SK-N-SH treated with all-trans-retinoic acid at 6 μM for 48 hours (cell line): Measurements from ENCODE around the gene CXorf65.

Source experiments
- ATAC-seq: fragments of 200-7000 bp; cut with Tn5 transposase; 3 replicates; pipeline ENCODE4 v1.9.1; 2020; ENCODE audit warnings: mild to moderate bottlenecking, moderate library complexity
- ARNTL ChIP-seq: fragments of 450-650 bp; formaldehyde crosslinking; IDR thresholded peaks from 2 replicates; pipeline ENCODE4 v1.5.0; 2020; ENCODE audit warnings: low read depth, mild to moderate bottlenecking, moderate library complexity, borderline replicate concordance
- BACH2 ChIP-seq: fragments of 250-450 bp; sonication (Bioruptor Pico); IDR thresholded peaks from 2 replicates; pipeline ENCODE4 v1.9.0; 2021; ENCODE audit warnings: mild to moderate bottlenecking, borderline replicate concordance
- CSDC2 ChIP-seq: fragments of 250-450 bp; sonication (Bioruptor Pico); IDR thresholded peaks from 2 replicates; pipeline ENCODE4 v1.5.0; 2020; ENCODE audit warnings: mild to moderate bottlenecking, moderate library complexity
- GLIS3 ChIP-seq: fragments of 250-450 bp; sonication (Bioruptor Pico); IDR thresholded peaks from 2 replicates; pipeline ENCODE4 v1.5.0; 2020; ENCODE audit warnings: mild to moderate bottlenecking, moderate library complexity
- ISL1 ChIP-seq: fragments of 250-450 bp; sonication (Bioruptor Pico); IDR thresholded peaks from 2 replicates; pipeline ENCODE4 v2.1.2; 2022; ENCODE audit warnings: mild to moderate bottlenecking, moderate library complexity
- PPARA ChIP-seq: fragments of 250-450 bp; sonication (Bioruptor Pico); IDR thresholded peaks from 2 replicates; pipeline ENCODE4 v1.5.0; 2020; ENCODE audit warnings: mild to moderate bottlenecking, borderline replicate concordance
- RARB ChIP-seq: fragments of 250-450 bp; sonication (Bioruptor Pico); IDR thresholded peaks from 2 replicates; pipeline ENCODE4 v1.8.0; 2021; ENCODE audit warnings: mild to moderate bottlenecking, moderate library complexity
- SNAI2 ChIP-seq: fragments of 250-450 bp; sonication (Bioruptor Pico); IDR thresholded peaks from 2 replicates; pipeline ENCODE4 v1.5.0; 2020; ENCODE audit warnings: mild to moderate bottlenecking, moderate library complexity
- TCF4 ChIP-seq: fragments of 250-450 bp; sonication (Bioruptor Pico); IDR thresholded peaks from 2 replicates; pipeline ENCODE4 v1.8.0; 2021; ENCODE audit warnings: mild to moderate bottlenecking, moderate library complexity, borderline replicate concordance
- TOX ChIP-seq: fragments of 250-450 bp; sonication (Bioruptor Pico); IDR thresholded peaks from 2 replicates; pipeline ENCODE4 v1.8.0; 2021; ENCODE audit warnings: mild to moderate bottlenecking, moderate library complexity, borderline replicate concordance
- ZC3H10 ChIP-seq: fragments of 250-450 bp; sonication (Bioruptor Pico); IDR thresholded peaks from 2 replicates; pipeline ENCODE4 v1.5.1; 2021; ENCODE audit warnings: mild to moderate bottlenecking, moderate library complexity
- ZFP3 ChIP-seq: fragments of 250-450 bp; sonication (Bioruptor Pico); IDR thresholded peaks from 2 replicates; pipeline ENCODE4 v1.5.0; 2020; ENCODE audit warnings: mild to moderate bottlenecking, moderate library complexity
- ZFP30 ChIP-seq: fragments of 450-650 bp; formaldehyde crosslinking; IDR thresholded peaks from 2 replicates; pipeline ENCODE4 v1.5.0; 2022; ENCODE audit warnings: mild to moderate bottlenecking, moderate library complexity
- ZNF565 ChIP-seq: fragments of 450-650 bp; formaldehyde crosslinking; conservative IDR thresholded peaks from 2 replicates; pipeline ENCODE4 v1.5.0; 2020; ENCODE audit warnings: low read depth, mild to moderate bottlenecking, moderate library complexity
- ZNF8 ChIP-seq: fragments of 450-650 bp; formaldehyde crosslinking; IDR thresholded peaks from 2 replicates; pipeline ENCODE4 v1.5.0; 2020; ENCODE audit warnings: mild to moderate bottlenecking, moderate library complexity
- TF ChIP-seq, protein P1 (sequence below): fragments of 250-450 bp; sonication (Bioruptor Pico); IDR thresholded peaks from 2 replicates; pipeline ENCODE4 v1.5.1; 2021; ENCODE audit warnings: mild to moderate bottlenecking, moderate library complexity
- TF ChIP-seq, protein P2 (sequence below): fragments of 250-450 bp; sonication (Bioruptor Pico); IDR thresholded peaks from 2 replicates; pipeline ENCODE4 v1.5.1; 2020; ENCODE audit warnings: low read depth, mild to moderate bottlenecking, moderate library complexity
- TF ChIP-seq, protein P3 (sequence below): fragments of 250-450 bp; sonication (Bioruptor Pico); IDR thresholded peaks from 2 replicates; pipeline ENCODE4 v1.8.0; 2021; ENCODE audit warnings: low read depth, mild to moderate bottlenecking, moderate library complexity, borderline replicate concordance
- TF ChIP-seq, protein P4 (sequence below): fragments of 250-450 bp; sonication (Bioruptor Pico); IDR thresholded peaks from 2 replicates; pipeline ENCODE4 v1.5.0; 2020; ENCODE audit warnings: mild to moderate bottlenecking, moderate library complexity

CXorf65 gene

DNA sequence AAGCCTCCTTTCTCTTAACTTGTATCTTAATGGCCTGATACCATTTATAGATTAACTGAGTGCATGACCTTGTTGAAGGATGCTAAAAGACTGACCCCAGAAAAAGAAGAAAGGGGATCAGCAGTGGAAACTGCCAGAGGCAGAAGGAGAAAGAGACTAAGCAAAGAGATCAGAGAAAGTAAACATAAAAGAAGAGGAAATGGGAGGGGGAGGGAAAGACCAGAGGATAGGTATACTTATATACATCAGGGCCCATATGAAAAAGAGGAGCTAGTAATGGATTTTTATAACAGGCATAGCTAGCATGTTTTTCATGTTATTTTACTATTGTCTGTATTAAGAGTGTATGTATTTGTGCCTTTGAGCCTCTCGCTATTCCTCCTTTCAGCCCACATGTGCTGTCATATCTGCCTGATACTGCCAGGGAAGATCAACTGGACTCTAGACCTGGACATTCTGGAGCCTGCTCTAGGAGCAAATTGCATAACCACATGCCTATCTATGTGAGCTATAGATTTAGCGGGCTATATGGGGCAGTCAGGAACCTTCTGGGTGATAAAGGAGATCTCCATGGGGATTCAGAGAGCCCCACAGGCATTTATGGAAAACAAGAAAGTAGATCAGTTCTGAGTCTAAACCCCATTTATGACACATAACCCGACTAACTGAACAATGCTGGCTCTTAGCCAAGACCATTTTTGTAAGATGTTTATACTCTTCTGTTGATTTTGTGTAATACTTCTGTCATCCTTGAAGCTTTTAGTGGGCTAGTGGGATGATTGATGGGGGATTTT lies 25.0 kb downstream of the CXorf65 start:
- no peak for ATAC-seq
- no peak for TF ChIP-seq ISL1
- TF ChIP-seq, protein P1, sequence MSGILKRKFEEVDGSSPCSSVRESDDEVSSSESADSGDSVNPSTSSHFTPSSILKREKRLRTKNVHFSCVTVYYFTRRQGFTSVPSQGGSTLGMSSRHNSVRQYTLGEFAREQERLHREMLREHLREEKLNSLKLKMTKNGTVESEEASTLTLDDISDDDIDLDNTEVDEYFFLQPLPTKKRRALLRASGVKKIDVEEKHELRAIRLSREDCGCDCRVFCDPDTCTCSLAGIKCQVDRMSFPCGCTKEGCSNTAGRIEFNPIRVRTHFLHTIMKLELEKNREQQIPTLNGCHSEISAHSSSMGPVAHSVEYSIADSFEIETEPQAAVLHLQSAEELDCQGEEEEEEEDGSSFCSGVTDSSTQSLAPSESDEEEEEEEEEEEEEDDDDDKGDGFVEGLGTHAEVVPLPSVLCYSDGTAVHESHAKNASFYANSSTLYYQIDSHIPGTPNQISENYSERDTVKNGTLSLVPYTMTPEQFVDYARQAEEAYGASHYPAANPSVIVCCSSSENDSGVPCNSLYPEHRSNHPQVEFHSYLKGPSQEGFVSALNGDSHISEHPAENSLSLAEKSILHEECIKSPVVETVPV (CRISPR knock-in tag): no peak
- TF ChIP-seq ZNF8 (CRISPR knock-in tag): no peak
- TF ChIP-seq ZNF565 (CRISPR knock-in tag): no peak
- TF ChIP-seq CSDC2 (CRISPR knock-in tag): no peak
- no peak for TF ChIP-seq TOX (CRISPR knock-in tag)
- TF ChIP-seq, protein P2, sequence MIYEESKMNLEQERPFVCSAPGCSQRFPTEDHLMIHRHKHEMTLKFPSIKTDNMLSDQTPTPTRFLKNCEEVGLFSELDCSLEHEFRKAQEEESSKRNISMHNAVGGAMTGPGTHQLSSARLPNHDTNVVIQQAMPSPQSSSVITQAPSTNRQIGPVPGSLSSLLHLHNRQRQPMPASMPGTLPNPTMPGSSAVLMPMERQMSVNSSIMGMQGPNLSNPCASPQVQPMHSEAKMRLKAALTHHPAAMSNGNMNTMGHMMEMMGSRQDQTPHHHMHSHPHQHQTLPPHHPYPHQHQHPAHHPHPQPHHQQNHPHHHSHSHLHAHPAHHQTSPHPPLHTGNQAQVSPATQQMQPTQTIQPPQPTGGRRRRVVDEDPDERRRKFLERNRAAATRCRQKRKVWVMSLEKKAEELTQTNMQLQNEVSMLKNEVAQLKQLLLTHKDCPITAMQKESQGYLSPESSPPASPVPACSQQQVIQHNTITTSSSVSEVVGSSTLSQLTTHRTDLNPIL (CRISPR knock-in tag): no peak

DNA sequence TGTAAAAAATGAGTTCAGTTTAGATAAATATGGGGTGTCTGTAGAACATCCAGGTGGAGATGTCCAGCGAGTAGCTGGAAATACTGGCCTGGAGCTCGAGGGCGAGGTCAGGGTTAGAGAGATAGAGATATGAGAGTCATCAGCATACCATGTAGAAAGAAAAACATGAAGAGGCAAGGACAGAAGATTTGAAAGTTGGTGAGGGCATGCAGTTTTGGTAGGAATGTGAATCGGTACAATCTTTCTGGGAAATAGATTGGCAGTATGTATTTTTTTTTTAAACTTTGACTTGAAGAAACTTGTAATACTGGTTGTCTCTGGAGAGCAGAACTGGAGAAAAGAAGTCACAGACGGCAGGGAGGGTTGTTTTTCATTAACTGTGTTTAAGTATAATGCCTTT lies 36.0 kb downstream of the CXorf65 start:
- no peak for ATAC-seq
- TF ChIP-seq GLIS3: no peak
- TF ChIP-seq, protein P3, sequence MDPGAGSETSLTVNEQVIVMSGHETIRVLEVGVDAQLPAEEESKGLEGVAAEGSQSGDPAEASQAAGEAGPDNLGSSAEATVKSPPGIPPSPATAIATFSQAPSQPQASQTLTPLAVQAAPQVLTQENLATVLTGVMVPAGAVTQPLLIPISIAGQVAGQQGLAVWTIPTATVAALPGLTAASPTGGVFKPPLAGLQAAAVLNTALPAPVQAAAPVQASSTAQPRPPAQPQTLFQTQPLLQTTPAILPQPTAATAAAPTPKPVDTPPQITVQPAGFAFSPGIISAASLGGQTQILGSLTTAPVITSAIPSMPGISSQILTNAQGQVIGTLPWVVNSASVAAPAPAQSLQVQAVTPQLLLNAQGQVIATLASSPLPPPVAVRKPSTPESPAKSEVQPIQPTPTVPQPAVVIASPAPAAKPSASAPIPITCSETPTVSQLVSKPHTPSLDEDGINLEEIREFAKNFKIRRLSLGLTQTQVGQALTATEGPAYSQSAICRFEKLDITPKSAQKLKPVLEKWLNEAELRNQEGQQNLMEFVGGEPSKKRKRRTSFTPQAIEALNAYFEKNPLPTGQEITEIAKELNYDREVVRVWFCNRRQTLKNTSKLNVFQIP (CRISPR knock-in tag): no peak
- TF ChIP-seq TOX (CRISPR knock-in tag): no peak
- no peak for TF ChIP-seq RARB
- no peak for TF ChIP-seq TCF4 (CRISPR knock-in tag)

DNA sequence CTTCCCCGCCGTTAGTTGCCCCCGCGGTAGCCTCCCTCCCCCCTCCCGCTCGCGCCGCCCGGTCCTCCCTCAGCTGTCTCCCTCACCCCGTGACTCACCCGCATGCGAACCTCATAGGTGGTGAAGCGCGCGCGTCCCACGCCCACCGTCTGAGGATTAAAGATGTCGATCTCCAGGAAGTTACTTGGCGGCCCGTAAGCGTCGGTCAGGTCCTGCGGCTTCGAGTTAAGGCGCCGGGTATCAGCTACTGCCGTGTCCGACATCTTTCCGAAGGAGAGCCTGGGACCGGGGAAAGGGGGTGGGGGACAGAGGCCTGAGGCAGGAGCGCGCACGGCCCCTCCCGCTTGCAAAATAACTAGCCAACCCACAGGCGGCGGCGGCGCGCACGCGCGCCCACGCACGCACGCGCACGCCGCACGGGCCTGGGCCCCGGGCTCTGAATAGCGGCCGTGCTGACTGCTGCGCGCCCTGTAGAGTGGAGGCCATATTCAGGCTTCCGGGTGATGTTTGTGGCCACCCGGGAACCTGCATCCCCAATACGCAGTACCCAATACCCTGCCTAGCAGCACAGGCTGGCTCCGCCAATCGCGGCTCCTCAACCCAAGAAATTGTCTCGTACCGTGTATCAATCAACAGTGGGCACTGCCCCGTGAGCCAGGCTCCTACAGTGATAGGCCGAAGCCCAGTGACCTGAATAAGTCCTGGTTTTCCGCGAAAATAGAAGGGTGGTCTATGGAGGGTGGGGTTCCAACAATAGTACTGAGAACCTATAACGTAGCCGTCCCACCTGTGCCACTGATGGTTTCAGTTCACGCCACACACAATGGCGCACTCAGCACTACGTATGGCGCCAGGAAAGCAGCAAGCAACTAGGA lies 38.3 kb downstream of the CXorf65 start, which contains the start of gene SNX12:
Gene SNX12 (minus strand): TSS at position 291 of the 875 bp plus-strand sequence. CDS start 28 bp downstream, at position 263.
- TF ChIP-seq PPARA (CRISPR knock-in tag) (0 out of 2 replicates have a peak, but pooled peaks have one; percentile 33), ZC3H10 (no peak), TOX (CRISPR knock-in tag) (no peak), GLIS3 (no peak), SNAI2 (CRISPR knock-in tag) (peak; percentile 91), CSDC2 (CRISPR knock-in tag) (peak; percentile 97), ZNF565 (CRISPR knock-in tag) (0 out of 2 replicates have a peak, but pooled peaks have one; percentile 59), ARNTL (CRISPR knock-in tag) (peak; percentile 82; the same call in 1 of the 2 replicates), ZFP30 (peak; percentile 14; the same call in 1 of the 2 replicates), BACH2 (CRISPR knock-in tag) (peak; percentile 41; the same call in 1 of the 2 replicates), ZNF8 (CRISPR knock-in tag) (peak; percentile 60; the same call in 1 of the 2 replicates), ZFP3 (CRISPR knock-in tag) (peak; percentile 76; the same call in 1 of the 2 replicates)
- TF ChIP-seq, protein P4, sequence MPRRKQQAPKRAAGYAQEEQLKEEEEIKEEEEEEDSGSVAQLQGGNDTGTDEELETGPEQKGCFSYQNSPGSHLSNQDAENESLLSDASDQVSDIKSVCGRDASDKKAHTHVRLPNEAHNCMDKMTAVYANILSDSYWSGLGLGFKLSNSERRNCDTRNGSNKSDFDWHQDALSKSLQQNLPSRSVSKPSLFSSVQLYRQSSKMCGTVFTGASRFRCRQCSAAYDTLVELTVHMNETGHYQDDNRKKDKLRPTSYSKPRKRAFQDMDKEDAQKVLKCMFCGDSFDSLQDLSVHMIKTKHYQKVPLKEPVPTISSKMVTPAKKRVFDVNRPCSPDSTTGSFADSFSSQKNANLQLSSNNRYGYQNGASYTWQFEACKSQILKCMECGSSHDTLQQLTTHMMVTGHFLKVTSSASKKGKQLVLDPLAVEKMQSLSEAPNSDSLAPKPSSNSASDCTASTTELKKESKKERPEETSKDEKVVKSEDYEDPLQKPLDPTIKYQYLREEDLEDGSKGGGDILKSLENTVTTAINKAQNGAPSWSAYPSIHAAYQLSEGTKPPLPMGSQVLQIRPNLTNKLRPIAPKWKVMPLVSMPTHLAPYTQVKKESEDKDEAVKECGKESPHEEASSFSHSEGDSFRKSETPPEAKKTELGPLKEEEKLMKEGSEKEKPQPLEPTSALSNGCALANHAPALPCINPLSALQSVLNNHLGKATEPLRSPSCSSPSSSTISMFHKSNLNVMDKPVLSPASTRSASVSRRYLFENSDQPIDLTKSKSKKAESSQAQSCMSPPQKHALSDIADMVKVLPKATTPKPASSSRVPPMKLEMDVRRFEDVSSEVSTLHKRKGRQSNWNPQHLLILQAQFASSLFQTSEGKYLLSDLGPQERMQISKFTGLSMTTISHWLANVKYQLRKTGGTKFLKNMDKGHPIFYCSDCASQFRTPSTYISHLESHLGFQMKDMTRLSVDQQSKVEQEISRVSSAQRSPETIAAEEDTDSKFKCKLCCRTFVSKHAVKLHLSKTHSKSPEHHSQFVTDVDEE: peak; percentile 95
- TF ChIP-seq, protein P3 (CRISPR knock-in tag): no peak
- TF ChIP-seq, protein P1 (CRISPR knock-in tag): no peak
- peak; percentile 97 for ATAC-seq
